Renal cortex interstitium (tissue), 11 donors: ENCODE data around the gene DAZL. TPM values are rescaled to one million over a fixed set of nuclear protein-coding genes. Genes with fewer than 3 reads are reported as not detected.

Source experiments
- DNase-seq, 11 donors: peaks; one replicate each; pipeline ENCODE4 v3.0.0-alpha.2; 2013; ENCODE audit warnings: low read depth in 9 of 11, low spot score in 4 of 11; ENCODE audit errors: extremely low read depth in 1 of 11
- polyA plus RNA-seq, 3 donors: library from polyadenylated mRNA; unstranded; fragments of 120-200 nt; gene quantifications; one replicate each; pipeline ENCODE4 v1.2.1, GENCODE V29; 2013; ENCODE audit not compliant: insufficient read length in 3 of 3

DAZL gene
- polyA plus RNA-seq, 3 donors, result not detected

- DNase-seq, result no peak
Observed at GRCh38 chr3:16550305-16550675, 54.9 kb downstream of the DAZL start.

GRCh38 chr3:16548721-16549120, 56.5 kb downstream of the DAZL start:
- DNase-seq, result no peak

GRCh38 chr3:16547561-16548357, 57.5 kb downstream of the DAZL start:
- no peak for DNase-seq

GRCh38 chr3:16546186-16547010, 58.8 kb downstream of the DAZL start:
- no peak for DNase-seq

- DNase-seq, result no peak
Observed at GRCh38 chr3:16545413-16546185, 59.6 kb downstream of the DAZL start.

- DNase-seq, result no peak
Observed at GRCh38 chr3:16543242-16543864, 61.9 kb downstream of the DAZL start.

- no peak for DNase-seq
Observed at GRCh38 chr3:16538507-16538906, 66.7 kb downstream of the DAZL start.

GRCh38 chr3:16536996-16537395, 68.2 kb downstream of the DAZL start:
- DNase-seq, result no peak

Other genes with a start within 250 kb of the DAZL start
- gene RFTN1, start 91.7 kb downstream of the DAZL start, polyA plus RNA-seq, result 10 to 100 TPM; 26.4 to 35.6 (median 35.4) TPM